HG02943 (cell line): ENCODE measurements around the gene COL18A1.

Experiments used
- ATAC-seq: cut with Tn5 transposase; IDR thresholded peaks from one replicate; pipeline ENCODE4 v1.9.1; 2021; ENCODE audit warnings: mild to moderate bottlenecking, low read depth, moderate library complexity; ENCODE audit not compliant: unreplicated experiment

Gene COL18A1

GRCh38 chr21:45396620-45396995 is 8.4 kb upstream of the COL18A1 start:
- no peak for ATAC-seq

GRCh38 chr21:45397381-45397780 is 7.6 kb upstream of the COL18A1 start:
- no peak for ATAC-seq

GRCh38 chr21:45401054-45401518 is 3.9 kb upstream of the COL18A1 start:
- ATAC-seq: no peak

GRCh38 chr21:45401916-45402900 is 2.8 kb upstream of the COL18A1 start:
- no peak for ATAC-seq

- no peak for ATAC-seq
These were observed 1.7 kb upstream of the COL18A1 start for GRCh38 chr21:45403133-45403824.

GRCh38 chr21:45403825-45404729 is 888 bp upstream of the COL18A1 start:
- ATAC-seq: no peak

GRCh38 chr21:45405271-45405818 is 380 bp downstream of the COL18A1 start:
- no peak for ATAC-seq

GRCh38 chr21:45405819-45406762 is 1.1 kb downstream of the COL18A1 start:
- no peak for ATAC-seq

GRCh38 chr21:45406801-45407628 is 2.0 kb downstream of the COL18A1 start:
- ATAC-seq: no peak

- no peak for ATAC-seq
These were observed 2.8 kb downstream of the COL18A1 start for GRCh38 chr21:45407629-45408247.

- ATAC-seq: no peak
These were observed 3.4 kb downstream of the COL18A1 start for GRCh38 chr21:45408271-45408791.

- ATAC-seq: no peak
These were observed 3.9 kb downstream of the COL18A1 start for GRCh38 chr21:45408801-45409261.

- ATAC-seq: no peak
These were observed 4.6 kb downstream of the COL18A1 start for GRCh38 chr21:45409466-45410150.

GRCh38 chr21:45410151-45410864 is 5.3 kb downstream of the COL18A1 start:
- ATAC-seq: no peak

GRCh38 chr21:45410865-45411809 is 6.2 kb downstream of the COL18A1 start:
- no peak for ATAC-seq
